ENCODE data around the gene TM4SF4. TPM values are rescaled to one million over a fixed set of nuclear protein-coding genes. Genes with fewer than 3 reads are reported as not detected.

Gene TM4SF4
- total and polyA plus RNA-seq, 2 donors (not counting 1 experiment from before 2014, with no cell fraction given) = 1.7 TPM

DNA sequence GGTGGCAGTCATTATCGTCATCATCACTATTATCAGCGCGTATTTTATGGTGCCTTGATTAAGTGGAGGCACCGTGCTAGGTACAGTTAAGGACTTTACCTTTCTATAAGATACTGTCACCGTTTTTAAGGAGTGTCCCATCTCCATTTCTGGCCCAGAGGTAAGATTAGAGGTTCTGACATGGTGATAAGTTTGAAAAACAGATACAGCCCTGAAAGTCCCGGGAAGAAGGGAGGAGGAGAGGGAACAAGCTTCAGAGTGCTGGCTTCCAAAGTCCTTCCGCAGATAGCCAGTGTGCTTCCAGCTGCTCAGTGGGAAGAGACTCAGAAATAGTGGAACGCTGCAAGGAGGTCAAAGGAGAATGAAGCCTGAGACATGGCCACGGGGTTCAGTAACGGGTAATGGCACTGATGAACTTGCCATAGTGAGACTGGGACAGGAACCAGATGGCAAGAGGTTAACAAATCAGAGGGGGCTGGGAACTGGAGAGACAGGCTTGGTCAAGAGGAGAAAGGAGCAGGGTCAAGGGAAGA lies 9.1 kb upstream of the TM4SF4 start:
- Histone ChIP-seq H3K79me2 (ENCODE audit: control insufficient read depth, insufficient read depth, low read length) (no peaks in the 10 kb centered on the region), H3K27ac (ENCODE audit: insufficient read depth, low read length) (peak overlapping the region; percentile 74), H3K4me2 (ENCODE audit: extremely low read depth, insufficient read depth, low read length) (no peak overlapping the region), H3K27me3 (ENCODE audit: control insufficient read depth, insufficient read depth, low read length) (no peaks in the 10 kb centered on the region), H2AFZ (ENCODE audit: low read length) (peak overlapping the region; percentile 63), H3K4me1 (ENCODE audit: control insufficient read depth, extremely low read depth, insufficient read depth, low read length) (peaks cover 20% of the 10 kb centered on the region), H3K9me3 (ENCODE audit: control insufficient read depth, insufficient read depth, low read depth, low read length) (no peaks in the 10 kb centered on the region), H3K36me3 (ENCODE audit: control insufficient read depth, insufficient read depth, low read length) (no peaks in the 10 kb centered on the region), H3K9ac (ENCODE audit: insufficient read depth, low read length) (no peak overlapping the region), H3K4me3 (replicated peaks in 1 of 4; ENCODE audit: control extremely low read depth in 1 of 4, insufficient read depth in 1 of 4, low read depth in 3 of 4, low read length in 4 of 4) (no peak overlapping the region), H4K20me1 (ENCODE audit: control insufficient read depth, extremely low read depth, insufficient read depth, low read length) (no peaks in the 10 kb centered on the region)
- TF ChIP-seq, protein P1, sequence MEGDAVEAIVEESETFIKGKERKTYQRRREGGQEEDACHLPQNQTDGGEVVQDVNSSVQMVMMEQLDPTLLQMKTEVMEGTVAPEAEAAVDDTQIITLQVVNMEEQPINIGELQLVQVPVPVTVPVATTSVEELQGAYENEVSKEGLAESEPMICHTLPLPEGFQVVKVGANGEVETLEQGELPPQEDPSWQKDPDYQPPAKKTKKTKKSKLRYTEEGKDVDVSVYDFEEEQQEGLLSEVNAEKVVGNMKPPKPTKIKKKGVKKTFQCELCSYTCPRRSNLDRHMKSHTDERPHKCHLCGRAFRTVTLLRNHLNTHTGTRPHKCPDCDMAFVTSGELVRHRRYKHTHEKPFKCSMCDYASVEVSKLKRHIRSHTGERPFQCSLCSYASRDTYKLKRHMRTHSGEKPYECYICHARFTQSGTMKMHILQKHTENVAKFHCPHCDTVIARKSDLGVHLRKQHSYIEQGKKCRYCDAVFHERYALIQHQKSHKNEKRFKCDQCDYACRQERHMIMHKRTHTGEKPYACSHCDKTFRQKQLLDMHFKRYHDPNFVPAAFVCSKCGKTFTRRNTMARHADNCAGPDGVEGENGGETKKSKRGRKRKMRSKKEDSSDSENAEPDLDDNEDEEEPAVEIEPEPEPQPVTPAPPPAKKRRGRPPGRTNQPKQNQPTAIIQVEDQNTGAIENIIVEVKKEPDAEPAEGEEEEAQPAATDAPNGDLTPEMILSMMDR (conservative IDR thresholded peaks at IDR 0.05 in 1 of 2, IDR thresholded peaks at IDR 0.05 in 1 of 2; ENCODE audit: low read depth in 1 of 2, low read length in 2 of 2) = no peak
- TF ChIP-seq EZH2 (IDR thresholded peaks at IDR 0.05; ENCODE audit: low read length, missing control alignments) = no peak
- DNase-seq (ENCODE audit: low read depth in 2 of 2) = no peak

DNA sequence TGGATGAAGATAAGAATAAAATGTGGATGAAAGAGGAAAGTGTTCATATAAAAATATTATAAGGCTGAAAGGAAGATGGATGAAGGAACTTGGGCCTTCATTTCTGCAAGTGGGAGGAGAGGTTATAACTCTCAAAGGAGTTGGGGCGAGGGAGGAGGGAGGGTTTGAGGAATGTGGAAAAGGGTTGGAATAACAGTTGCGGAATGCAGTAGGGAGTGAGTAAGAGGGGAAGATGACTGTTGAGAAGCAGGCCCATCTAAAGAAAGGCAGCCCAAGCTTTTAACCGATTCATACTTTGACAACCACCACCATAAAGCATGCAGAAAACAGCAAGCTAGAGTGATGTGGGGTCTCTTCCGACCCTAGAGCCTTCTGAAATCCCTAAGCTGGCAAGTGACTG lies 8.3 kb upstream of the TM4SF4 start:
- Histone ChIP-seq H3K4me1 (ENCODE audit: control insufficient read depth, extremely low read depth, insufficient read depth, low read length) (peaks cover 20% of the 10 kb centered on the region), H3K9me3 (ENCODE audit: control insufficient read depth, insufficient read depth, low read depth, low read length) (no peaks in the 10 kb centered on the region), H3K4me3 (replicated peaks in 1 of 4; ENCODE audit: control extremely low read depth in 1 of 4, insufficient read depth in 1 of 4, low read depth in 3 of 4, low read length in 4 of 4) (no peak overlapping the region), H3K27me3 (ENCODE audit: control insufficient read depth, insufficient read depth, low read length) (no peaks in the 10 kb centered on the region), H4K20me1 (ENCODE audit: control insufficient read depth, extremely low read depth, insufficient read depth, low read length) (no peaks in the 10 kb centered on the region), H3K79me2 (ENCODE audit: control insufficient read depth, insufficient read depth, low read length) (no peaks in the 10 kb centered on the region), H3K27ac (ENCODE audit: insufficient read depth, low read length) (peak overlapping the region; percentile 74), H3K4me2 (ENCODE audit: extremely low read depth, insufficient read depth, low read length) (peak overlapping the region; percentile 41), H3K9ac (ENCODE audit: insufficient read depth, low read length) (no peak overlapping the region), H3K36me3 (ENCODE audit: control insufficient read depth, insufficient read depth, low read length) (no peaks in the 10 kb centered on the region), H2AFZ (ENCODE audit: low read length) (peak overlapping the region; percentile 71)
- TF ChIP-seq EZH2 (IDR thresholded peaks at IDR 0.05; ENCODE audit: low read length, missing control alignments) = no peak
- TF ChIP-seq, protein P1 (conservative IDR thresholded peaks at IDR 0.05 in 1 of 2, IDR thresholded peaks at IDR 0.05 in 1 of 2; ENCODE audit: low read depth in 1 of 2, low read length in 2 of 2) = no peak
- peak; percentile 78 to 95 for DNase-seq (ENCODE audit: low read depth in 2 of 2)

DNA sequence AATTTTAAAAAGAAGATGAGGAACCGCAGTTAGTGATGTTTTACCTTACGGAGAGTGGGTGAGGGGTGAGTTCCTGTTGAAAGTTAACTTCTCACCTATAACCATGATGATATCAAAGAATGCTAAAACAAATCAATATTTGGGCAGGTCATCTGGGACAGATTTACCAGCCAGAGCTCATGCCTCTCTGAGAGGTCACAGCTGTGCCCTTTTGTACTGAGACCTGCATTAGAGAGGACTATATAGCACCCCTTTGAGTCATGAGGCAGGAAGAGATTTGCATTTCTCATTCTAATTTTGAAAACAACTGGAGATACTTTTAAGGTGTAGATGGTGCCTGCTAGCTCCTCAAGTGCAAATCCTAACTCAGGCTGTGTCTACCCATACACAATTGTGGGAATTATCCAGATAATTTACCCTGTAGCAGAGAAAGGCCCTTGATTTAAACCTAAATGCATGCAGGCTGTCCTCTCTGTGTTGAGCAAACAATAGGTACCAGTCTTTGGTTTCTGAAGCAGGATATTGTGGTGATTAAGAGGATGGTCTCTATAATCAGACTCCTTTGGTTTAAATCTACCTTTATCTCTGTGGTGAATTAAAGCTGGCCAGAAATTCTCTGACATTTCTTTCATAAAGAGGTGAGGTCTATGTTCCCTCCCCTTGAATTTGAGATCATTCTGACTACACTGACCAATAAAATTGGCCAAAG lies 5.8 kb upstream of the TM4SF4 start:
- Histone ChIP-seq H3K4me1 (ENCODE audit: control insufficient read depth, extremely low read depth, insufficient read depth, low read length) (peaks cover 35% of the 10 kb centered on the region), H2AFZ (ENCODE audit: low read length) (no peak overlapping the region), H3K4me3 (replicated peaks in 1 of 4; ENCODE audit: control extremely low read depth in 1 of 4, insufficient read depth in 1 of 4, low read depth in 3 of 4, low read length in 4 of 4) (no peak overlapping the region), H3K79me2 (ENCODE audit: control insufficient read depth, insufficient read depth, low read length) (no peaks in the 10 kb centered on the region), H4K20me1 (ENCODE audit: control insufficient read depth, extremely low read depth, insufficient read depth, low read length) (no peaks in the 10 kb centered on the region), H3K27ac (ENCODE audit: insufficient read depth, low read length) (no peak overlapping the region), H3K9me3 (ENCODE audit: control insufficient read depth, insufficient read depth, low read depth, low read length) (no peaks in the 10 kb centered on the region), H3K27me3 (ENCODE audit: control insufficient read depth, insufficient read depth, low read length) (no peaks in the 10 kb centered on the region), H3K9ac (ENCODE audit: insufficient read depth, low read length) (no peak overlapping the region), H3K4me2 (ENCODE audit: extremely low read depth, insufficient read depth, low read length) (no peak overlapping the region), H3K36me3 (ENCODE audit: control insufficient read depth, insufficient read depth, low read length) (no peaks in the 10 kb centered on the region)
- TF ChIP-seq, protein P1 (conservative IDR thresholded peaks at IDR 0.05 in 1 of 2, IDR thresholded peaks at IDR 0.05 in 1 of 2; ENCODE audit: low read depth in 1 of 2, low read length in 2 of 2) = no peak
- TF ChIP-seq EZH2 (IDR thresholded peaks at IDR 0.05; ENCODE audit: low read length, missing control alignments) = no peak
- peak in 1 of 2 donors; percentile 33 for DNase-seq (ENCODE audit: low read depth in 2 of 2)
